GM19193 (cell line): Measurements from ENCODE around the gene FRS3.

Experiments
- POLR2A ChIP-seq: IDR thresholded peaks from 4 replicates; pipeline ENCODE4 v1.6.1; 2011; ENCODE audit not compliant: insufficient read depth, insufficient read length; ENCODE audit errors: extremely low read depth

Gene FRS3

DNA sequence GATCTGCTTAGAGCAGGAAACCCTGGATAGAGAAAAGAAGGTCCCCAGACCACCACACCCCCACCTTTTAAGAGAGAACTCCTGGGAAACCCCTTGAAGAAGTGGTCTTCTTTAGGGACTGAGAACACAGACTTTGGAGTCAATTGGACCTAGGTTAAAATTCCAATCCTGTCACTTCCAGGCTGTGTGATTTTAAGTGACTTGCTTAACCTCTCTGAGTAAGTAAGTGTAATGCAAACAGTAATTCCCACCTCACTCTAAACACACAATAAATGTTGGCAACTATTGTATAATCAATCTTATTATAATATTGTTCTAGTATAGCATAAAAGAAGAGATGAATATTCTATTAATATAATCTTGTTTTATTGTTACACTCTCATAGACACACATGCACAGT lies 47.6 kb downstream of the FRS3 start:
- no peak for TF ChIP-seq POLR2A

DNA sequence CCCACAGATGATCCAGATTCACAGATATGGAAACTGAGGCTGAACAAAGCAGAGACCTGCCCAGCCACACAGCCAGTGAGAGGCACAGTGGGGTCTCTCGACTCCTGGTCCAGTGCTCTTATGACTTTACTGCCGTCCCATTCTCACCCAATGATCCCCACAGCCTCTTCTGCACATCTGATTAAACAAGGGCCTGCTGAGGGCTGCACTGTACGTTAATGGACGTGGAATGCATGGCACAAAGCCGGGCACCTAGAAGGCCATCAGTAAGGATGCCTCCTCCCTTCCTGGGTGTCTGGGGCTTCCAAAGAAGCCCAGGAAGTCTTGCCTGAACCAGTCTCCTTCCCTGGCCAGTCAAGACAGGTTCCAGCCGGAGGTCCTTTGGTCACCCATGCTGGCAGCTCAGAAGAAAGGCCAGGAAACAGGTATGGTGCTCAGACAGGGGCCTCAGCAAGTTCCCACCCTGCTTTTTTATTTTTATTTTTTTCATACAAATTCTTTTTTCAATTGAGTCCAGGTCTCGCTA lies 48.1 kb downstream of the FRS3 start:
- no peak for TF ChIP-seq POLR2A

DNA sequence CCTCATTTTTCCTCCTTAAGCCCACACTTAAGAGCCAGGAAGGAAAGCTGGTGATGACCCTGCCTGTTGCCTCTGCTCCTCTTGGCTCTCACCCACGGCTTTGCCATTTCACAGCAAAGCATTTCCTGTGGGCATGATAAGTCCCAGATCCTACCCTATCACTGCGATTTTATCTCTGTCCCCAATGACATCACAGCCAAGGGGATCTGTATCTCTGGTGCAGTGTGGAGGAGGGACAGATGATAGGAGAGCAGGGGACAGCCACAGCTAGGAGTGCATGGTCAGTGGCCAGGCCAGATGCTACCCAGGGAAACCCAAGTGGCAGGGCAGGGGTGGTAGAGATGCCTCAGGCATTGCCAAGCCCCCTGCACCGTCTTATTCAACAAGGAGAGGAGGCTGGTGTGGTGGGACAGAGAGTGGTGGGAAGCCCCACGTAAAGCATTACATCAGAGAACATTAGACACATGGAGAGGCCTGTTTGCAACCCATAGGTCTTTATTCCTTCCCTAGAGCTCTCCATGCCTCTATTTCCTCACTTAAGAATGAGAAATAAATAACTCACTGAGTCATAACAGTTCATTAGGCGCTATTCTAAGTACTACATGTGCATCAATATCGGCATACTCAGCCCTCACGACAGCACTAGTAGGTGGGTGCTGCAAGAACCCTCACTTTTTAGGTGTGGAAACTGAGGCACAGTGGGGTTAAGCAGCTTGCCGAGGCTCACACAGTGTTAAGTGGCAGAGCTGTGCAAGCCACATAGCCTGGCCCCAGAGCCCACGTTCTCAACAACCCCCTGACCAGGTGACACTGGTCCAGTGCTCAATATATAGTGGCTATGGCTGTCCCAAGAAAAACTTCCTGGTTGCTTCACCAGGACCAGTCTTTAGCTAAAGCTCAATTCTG lies 48.9 kb downstream of the FRS3 start:
- no peak for TF ChIP-seq POLR2A

DNA sequence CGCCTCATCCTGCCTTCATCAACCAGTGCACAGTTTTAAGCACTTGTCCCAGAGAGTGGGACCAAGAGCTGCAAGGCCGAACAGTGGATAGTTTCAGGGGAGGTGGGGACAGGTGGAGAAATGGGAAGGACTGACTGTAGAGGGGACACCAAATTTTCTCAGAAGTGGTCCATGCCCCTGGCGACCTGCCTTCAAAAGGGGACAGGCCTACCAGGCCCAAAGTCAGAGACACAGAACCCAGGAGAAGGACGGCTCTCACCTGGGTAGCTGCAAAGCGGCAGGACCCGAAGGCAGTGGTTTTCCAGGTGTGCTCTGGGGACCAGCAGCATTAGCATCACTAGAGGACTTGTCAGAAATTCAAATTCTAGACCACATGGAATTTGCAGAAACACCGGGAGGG lies 50.1 kb downstream of the FRS3 start:
- TF ChIP-seq POLR2A, result no peak

DNA sequence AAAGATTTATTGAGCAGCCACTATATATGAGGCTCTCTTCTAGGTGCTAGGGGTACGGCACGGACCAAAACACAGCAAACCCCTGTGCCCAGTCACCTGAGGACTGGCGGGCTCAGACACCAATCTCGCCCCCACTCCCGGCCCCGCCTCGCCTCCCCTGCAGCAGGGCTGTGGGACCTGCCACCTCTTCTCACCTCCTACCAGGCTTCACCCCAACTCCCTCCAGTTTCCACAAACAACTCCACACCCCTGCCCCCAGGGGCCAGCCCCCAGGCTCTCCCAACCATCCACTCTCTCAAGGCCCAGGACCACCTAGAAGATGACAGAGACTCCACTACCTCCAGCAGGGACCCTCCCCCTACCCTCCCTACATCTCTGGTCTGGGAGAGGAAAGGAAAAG lies 50.7 kb downstream of the FRS3 start:
- TF ChIP-seq POLR2A, result no peak

DNA sequence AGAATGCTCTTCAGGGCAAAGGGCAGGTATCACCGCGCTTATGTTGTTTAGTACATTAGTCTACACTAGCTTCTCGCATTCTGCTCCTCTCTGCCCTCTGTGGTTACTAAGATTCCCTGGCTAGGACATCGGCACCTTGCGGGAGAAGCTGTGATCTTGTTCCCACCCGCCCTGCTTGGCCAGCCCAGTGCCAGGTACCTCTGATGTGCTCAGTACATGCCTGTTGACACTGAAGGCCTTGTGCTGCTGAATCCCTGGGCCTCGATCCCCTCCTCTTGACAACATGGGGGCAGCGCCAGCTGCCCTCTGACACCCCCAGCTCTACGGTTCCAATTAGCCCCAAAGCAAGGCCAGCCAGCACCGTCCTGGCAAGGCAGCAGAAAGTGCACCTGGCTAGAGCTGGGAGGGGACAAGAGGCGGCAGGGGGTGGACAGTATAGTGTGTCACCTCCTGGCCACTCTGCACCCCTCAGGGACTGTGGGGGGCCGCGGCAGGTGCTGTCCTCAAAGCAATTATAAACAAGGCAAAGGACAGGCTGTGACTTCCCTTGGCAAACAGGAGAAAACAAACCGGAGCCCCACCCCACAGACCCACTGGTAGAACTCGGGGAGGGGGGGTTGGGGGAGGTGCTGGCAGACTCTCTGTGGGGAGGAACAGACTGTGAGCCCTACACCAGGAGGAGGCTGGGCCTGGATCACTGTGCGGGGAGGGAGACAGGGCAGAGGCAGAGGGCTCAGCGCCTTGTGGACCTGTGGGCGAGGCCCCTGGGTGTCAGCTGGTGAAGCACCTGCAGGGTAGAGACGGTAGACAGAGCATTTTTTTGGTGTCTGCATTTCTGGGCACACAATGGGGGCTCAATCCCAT lies 51.4 kb downstream of the FRS3 start:
- TF ChIP-seq POLR2A, result no peak

DNA sequence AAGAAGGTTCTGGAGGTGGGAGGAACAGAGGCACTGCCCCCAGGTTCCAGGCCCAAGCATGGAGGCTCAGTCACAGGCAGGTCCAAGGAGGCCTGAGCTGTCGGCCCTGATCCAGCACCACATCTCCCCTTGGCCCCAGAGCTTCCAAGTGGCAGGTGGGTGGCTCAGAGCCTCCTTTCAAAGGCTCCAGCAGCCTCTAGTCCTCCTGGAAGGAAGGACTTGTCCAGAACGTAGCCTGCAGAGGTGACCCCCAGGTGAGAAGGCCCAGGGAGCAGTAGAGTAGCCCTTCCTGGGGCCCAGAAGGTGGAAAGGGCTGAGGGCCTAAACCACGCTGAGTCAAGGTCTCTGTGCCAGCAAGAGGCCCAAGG lies 52.0 kb downstream of the FRS3 start:
- no peak for TF ChIP-seq POLR2A

DNA sequence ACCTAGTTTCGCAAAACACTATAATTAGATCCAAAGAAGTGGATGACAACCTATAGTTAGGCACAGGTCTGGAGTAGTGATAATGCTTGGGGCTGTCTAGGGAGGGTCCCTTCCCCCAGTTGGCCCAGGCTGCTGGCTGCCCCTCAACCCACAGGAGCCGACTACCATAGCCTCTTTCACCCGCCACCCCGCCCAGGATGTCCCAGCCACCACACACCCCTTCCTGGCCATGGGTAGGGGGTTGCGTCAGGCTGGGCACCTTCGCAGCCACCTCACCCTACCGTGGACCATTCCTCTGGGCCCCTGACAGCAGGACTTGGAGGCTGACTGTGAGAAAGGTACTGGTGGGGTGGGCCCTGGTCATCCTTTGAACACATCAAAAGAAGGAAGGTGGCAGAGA lies 52.8 kb downstream of the FRS3 start:
- TF ChIP-seq POLR2A, result no peak

DNA sequence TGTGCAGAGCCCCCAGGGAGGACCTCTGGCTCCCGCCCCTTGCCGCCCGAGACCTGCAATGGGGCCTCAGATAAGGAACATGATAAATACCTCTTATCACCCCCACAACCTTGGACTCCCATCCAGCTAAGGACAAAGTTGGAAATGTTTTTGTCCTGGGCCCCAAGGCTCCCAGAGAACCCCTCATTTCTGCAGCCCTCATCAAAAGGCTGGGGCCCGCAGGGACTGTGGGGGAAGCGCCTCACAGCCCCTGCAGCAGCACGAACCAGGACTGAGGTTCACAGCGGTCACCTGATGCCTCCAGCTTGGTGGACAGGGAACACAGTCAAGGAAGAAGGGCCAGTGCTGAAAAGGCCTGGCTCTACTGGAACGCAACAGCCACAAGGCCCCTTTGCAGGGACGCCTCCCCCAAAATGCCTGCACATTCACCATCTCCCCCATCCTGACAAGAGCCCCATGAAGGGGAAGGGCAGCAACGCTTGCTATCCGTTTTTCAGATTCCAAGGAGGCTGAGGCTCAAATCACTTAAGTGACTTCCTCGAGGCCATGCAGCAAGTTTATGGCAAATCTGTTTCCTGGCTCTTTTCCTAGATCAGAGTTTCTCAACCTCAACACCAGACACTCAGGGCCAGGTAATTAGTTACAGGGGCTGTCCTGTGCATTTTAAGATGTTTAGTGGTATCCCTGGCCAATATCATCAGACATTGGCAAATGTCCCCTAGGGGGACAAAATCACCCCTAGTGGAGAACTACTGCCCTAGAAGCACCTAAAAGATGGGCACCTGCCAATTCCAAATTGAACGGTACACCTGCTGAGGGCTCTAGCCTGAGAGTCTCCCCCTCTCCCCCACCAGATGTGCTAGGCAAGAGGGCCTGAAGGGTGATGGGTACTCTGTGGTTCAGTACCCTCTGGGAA lies 54.9 kb downstream of the FRS3 start:
- TF ChIP-seq POLR2A, result no peak

DNA sequence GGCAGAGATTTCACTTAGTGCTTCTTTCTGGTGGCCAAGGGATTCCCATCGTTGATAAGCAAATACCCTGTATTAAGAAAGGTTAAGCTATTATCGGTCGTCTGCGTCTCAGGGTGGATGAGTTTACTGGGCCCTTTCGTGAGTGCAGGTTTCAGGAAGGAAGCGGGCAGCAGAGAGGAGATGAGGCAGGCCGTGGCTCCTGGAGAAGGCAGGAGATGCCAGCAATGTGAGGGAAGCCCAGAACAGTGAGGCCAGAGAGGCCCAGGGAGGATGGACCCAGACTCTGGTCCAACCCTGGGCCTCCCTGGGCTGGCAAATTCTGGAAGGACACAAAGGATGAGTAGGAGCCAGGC lies 55.5 kb downstream of the FRS3 start:
- no peak for TF ChIP-seq POLR2A

DNA sequence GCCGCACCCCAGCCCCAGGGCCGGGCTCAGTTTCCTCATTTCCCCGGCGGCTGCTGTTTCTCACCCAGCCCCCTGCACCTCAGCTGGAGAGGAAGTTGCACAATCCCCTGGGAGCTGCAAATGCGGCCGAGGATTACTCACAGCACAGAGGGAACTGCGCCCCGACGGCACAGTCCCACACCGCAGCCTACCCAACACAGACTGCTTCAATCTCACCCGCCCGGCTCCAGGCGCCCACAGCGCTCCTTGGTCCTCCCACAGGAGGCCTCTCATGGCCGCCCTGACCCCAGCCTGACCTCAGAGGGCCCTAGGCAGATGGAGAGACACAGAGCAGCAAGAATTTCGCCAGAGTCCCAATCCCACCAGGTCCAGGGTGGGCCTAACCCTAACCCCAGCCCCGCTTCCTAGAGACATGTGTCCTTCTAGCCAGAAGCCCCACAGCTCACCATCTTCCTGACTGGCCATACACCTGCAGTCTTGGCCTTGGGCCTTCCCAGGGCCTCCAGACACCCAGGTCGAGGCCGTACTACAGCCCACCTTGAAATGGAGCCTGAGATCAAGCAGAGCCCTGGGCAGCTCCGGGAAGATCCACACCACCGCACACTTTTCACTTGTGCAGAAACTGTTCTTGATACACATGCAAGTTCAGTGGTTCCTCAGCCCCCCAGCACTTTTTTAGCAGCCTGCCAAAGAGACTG lies 56.0 kb downstream of the FRS3 start:
- TF ChIP-seq POLR2A, result peak; percentile 76

DNA sequence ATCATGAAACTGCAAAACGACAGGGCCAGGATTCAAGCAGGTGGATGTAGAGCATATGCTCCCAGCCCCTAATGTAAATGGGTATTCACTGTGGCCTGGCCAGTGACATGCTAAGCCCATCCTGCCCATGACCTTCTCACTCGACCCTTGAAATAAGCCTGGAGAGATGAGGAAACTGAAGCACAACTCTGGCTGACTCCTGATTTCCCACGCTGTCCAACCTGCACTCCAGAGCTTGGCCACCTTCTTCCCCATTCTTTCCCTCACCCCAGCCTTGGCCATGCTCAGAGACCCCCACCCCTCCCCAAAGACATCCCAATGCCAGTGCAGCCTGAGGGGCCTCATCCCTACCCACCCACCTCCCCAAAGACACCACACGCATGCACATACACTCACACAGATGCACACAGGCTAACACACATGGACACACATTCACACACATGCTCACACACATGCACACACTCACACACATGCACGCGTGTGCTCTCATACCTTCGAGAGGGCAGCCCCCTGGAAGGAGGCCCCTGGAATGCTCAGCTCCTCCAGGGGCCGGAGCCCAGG lies 56.7 kb downstream of the FRS3 start:
- TF ChIP-seq POLR2A, result no peak

DNA sequence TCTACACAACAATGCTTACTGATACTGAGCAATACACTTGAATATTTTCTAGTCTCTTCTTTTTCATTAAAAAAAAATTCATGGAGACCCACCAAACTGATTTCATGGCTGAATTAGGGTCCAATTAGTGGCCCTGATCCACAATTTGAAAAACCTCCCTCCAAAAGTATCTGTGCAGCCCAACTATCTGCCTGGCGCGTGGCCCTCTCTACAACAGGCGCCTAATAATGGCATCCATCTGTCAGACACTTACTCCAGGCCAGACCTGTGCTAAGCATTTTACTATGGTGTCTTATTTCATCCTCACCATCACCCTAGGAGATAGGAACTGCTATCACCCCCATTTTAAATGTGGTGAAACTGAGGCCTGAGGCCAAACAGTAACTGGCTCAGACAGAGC lies 58.3 kb downstream of the FRS3 start:
- no peak for TF ChIP-seq POLR2A

DNA sequence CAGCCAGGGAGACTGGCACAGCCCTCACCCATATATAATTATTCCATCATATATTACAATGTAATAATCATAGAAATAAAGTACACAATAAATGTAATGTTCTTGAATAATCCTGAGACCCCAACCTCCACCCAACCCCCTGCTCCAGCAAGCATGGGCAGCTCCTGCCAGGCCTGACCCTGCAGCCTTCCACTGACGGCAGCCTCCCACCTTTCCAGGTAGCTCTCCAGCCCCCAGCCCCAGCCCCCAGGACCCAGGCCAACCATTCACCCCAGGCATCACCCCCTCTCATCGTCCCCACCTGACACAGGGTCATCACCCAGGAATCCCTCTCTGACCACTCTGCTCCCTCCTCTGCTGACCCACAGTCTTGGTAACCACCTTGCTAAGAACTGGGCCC lies 58.9 kb downstream of the FRS3 start:
- TF ChIP-seq POLR2A, result no peak
